GM11168 (cell line): Measurements from ENCODE around the gene MRPL52.

Experiments used
- in situ Hi-C: fragments of 300-500 bp; cut with MboI; formaldehyde crosslinking; loops from one replicate; pipeline ENCODE4 v1.12.0; 2022; ENCODE audit warnings: low sequenced_read_pairs; ENCODE audit not compliant: unreplicated experiment

MRPL52 gene

DNA sequence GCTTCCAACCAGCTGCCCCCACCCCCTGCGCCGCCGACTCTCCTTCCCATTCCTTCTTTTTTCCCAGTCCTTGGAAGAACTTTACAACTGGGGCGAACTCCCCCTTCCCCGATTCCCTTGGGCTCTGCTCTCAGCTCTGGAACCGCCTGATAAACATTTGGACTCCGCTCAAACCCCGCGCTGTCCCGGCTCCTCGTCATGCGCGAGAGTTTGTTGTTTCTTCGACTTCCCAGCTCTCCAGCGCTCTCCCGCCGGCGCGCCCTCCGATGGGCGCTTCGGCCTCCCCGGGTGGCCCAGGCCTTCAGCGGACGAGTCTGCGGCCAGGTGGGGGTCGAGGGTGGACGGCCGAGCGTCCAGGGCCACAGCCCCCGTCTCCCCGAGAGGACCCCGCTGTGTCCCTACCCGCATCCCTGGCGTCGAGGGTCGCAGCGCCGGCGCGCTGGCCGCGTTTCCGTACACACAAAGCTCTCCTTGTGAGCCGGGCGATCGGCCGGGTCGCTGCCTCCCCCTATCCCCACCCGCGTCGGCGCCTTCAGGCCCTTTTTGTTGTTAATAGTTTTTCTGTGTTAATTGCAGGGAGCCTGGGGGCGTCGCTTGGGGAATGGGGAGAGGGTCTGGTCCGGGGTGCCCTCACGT lies 7.5 kb downstream of the MRPL52 start:
- in situ Hi-C loops: no loop called here

DNA sequence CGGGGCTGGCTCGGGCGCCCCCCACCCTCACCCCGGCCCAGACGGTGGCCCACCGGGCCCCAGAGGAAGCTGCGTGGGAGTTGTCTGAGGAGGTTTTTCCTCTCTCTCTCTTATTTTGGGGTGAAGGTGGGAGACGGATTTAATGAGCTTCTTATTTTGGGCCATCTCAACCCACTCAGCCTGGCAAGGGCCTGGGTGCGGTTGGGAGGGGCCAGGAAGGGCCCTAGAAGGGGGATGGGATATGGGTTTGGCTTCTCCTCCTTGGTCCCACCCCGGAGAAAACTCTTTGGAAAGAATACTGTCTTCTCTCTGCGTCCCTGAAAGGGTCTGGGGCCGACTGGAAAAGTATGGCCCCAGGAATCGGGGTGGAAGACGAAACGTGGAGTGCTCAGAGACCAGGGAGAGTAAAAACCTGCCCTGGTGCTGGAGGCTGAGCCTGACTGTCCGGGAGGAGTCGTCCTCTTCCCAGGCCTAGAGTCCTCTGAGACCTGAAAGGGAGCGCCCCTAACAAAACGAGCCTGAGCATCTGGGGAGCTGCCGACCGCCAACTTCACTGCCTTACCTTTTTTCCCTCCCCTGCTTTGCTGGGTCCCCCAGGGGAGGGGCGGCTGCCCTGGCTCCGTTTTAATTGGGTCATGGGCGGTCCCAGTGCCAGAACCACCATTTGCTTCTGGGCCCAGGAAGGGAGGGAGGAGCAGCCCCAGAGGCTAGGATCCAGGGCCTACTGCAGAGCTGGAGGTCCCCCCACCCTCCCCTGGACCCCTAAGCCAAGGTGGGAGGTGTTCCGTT lies 8.3 kb downstream of the MRPL52 start:
- in situ Hi-C loops: no loop called here

- in situ Hi-C loops: no loop called here
These were observed 8.9 kb downstream of the MRPL52 start for GRCh38 chr14:22838631-22839041.

GRCh38 chr14:22839159-22839779 lies 9.6 kb downstream of the MRPL52 start:
- in situ Hi-C loops: no loop called here

DNA sequence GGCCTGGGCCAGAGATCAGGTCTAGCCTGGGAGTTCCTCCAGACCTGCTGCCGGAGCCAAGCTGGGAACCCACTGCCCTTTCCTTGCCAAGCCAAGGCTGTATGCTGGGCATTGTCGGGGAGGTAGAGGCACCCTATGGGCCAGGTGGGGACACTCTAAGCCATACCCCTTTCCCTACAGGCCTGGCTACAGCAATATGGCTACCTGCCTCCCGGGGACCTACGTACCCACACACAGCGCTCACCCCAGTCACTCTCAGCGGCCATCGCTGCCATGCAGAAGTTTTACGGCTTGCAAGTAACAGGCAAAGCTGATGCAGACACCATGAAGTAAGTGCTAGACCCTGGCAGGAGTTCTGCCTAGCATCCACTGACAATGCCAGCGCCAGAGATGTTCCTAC lies 11.6 kb downstream of the MRPL52 start:
- in situ Hi-C loops: loop anchor here (10.0 kb wide), 1 partner anchor 267 kb away; no protein-coding TSS in a partner anchor

DNA sequence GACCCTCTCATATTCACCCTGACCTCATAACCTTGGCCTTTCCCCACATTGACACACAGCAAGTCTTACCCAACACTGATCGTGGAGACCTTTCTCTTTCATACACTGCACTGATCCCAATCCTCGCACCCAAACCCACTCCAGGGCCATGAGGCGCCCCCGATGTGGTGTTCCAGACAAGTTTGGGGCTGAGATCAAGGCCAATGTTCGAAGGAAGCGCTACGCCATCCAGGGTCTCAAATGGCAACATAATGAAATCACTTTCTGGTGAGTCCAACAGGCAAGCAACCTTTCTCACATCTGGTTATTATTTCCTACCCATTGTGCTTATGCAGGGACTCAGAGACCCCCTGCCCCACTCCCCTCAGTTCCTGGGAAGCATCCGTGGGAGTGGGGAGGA lies 12.1 kb downstream of the MRPL52 start:
- in situ Hi-C loops: loop anchor here (10.0 kb wide), 1 partner anchor 267 kb away; no protein-coding TSS in a partner anchor

GRCh38 chr14:22842211-22843122 lies 12.8 kb downstream of the MRPL52 start:
- in situ Hi-C loops: loop anchor here (10.0 kb wide), 1 partner anchor 268 kb away; no protein-coding TSS in a partner anchor

DNA sequence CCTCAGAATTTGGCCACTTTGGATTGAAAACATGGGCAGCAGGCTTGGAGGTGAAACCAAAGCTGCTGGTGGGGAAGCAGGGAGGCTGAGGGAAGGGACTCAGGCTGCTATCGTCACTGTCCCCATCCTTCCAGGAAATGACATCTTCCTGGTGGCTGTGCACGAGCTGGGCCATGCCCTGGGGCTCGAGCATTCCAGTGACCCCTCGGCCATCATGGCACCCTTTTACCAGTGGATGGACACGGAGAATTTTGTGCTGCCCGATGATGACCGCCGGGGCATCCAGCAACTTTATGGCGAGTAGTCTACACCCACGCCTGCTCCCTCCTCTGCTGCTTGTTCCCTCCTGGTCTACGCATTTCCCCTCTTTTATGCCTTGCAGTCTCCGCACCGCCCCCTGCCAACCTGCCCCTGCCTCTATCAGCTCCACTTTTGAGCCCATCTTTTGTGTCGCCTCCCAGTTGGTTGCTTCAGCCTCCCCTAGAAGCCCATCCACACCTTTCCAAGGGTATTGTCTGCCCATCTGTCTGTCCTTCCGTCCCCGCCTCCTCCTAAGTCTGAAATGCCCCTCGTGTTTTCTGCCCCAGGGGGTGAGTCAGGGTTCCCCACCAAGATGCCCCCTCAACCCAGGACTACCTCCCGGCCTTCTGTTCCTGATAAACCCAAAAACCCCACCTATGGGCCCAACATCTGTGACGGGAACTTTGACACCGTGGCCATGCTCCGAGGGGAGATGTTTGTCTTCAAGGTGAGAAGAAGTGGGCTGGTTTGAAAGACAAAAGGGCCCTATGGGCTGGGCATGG lies 13.6 kb downstream of the MRPL52 start:
- in situ Hi-C loops: loop anchor here (10.0 kb wide), 1 partner anchor 269 kb away; no protein-coding TSS in a partner anchor

GRCh38 chr14:22844221-22845102 lies 14.8 kb downstream of the MRPL52 start:
- in situ Hi-C loops: loop anchor here (10.0 kb wide), 1 partner anchor 270 kb away; no protein-coding TSS in a partner anchor

GRCh38 chr14:22845103-22845394 lies 15.4 kb downstream of the MRPL52 start:
- in situ Hi-C loops: loop anchor here (10.0 kb wide), 1 partner anchor 270 kb away; no protein-coding TSS in a partner anchor

DNA sequence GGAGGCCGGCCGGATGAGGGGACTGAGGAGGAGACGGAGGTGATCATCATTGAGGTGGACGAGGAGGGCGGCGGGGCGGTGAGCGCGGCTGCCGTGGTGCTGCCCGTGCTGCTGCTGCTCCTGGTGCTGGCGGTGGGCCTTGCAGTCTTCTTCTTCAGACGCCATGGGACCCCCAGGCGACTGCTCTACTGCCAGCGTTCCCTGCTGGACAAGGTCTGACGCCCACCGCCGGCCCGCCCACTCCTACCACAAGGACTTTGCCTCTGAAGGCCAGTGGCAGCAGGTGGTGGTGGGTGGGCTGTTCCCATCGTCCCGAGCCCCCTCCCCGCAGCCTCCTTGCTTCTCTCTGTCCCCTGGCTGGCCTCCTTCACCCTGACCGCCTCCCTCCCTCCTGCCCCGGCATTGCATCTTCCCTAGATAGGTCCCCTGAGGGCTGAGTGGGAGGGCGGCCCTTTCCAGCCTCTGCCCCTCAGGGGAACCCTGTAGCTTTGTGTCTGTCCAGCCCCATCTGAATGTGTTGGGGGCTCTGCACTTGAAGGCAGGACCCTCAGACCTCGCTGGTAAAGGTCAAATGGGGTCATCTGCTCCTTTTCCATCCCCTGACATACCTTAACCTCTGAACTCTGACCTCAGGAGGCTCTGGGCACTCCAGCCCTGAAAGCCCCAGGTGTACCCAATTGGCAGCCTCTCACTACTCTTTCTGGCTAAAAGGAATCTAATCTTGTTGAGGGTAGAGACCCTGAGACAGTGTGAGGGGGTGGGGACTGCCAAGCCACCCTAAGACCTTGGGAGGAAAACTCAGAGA lies 16.3 kb downstream of the MRPL52 start:
- in situ Hi-C loops: loop anchor here (10.0 kb wide), 1 partner anchor 271 kb away; no protein-coding TSS in a partner anchor

- in situ Hi-C loops: loop anchor here (10.0 kb wide), 1 partner anchor 272 kb away; no protein-coding TSS in a partner anchor
These were observed 17.2 kb downstream of the MRPL52 start for GRCh38 chr14:22846811-22847307.

DNA sequence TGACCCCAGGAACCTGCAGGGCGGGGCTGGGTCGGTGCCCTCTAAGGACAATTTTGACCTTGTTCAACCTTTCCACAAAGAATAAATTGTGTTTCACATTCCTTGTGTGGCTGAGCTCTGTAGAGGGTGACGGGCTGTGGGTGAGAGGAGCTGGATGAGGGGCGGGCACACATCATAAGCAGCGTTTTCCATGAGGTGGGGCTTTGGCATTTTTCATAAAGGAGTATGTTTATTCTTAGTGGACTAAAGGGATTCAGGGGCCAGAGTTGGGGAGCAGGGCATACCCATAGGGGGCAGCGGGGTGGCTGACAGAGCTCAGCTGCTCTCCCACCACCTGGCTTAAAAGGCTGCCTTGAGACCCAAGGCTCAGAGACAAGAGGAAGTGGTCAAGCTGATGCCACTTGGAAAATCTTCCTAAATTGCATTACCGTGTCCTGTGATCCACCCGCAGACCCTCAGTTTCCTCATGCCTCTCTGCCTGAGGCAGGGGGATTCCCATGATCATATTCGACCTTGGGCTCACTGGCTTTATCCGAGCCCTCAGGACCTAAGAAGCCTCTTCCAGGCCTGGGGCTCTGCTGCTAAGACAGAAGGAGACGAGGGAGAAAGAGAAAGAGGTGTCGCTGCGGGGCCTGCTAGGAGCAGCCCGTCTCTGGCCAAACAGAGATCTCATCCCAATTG lies 18.1 kb downstream of the MRPL52 start:
- in situ Hi-C loops: loop anchor here (10.0 kb wide), 1 partner anchor 273 kb away; no protein-coding TSS in a partner anchor

DNA sequence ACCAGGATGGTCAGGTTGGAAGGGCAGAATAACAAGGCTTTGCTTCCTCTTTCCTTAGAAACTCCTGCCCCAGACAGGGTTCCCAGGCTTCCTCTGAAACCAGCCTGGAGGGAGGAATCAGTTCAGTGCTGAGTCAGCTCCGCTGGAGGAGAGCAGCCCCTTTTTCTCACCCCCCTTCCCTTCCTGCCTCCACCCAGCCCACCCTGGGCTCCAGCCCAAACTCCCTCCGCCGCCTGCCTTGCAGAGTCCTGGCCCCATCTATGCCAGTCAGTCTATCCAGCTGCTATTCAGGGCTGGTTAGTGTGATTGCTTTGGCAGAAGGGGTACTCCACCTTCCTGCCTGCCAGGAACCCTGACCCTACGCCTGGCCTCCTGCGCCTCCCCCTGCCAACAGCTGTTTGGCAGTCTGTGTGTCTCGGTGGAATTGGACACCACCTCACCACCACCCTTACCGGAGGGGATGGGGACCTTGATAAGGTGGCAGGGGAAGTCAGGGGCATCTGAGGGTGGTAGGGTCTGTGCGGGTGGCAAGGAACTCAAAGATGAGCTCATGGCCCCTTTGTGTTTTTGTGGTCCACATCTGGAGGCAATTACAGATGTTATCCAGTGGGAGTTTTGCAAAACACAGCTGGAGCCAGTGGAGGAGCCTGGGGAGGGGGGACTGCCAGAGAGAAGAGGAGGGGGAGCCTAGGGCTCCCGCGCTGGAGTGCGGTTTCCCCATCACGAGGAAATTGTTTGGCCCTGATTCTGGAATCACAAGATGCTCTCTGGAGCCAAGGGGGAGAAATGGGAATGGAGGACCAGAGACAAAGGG lies 18.9 kb downstream of the MRPL52 start:
- in situ Hi-C loops: loop anchor here (10.0 kb wide), 1 partner anchor 274 kb away; no protein-coding TSS in a partner anchor

DNA sequence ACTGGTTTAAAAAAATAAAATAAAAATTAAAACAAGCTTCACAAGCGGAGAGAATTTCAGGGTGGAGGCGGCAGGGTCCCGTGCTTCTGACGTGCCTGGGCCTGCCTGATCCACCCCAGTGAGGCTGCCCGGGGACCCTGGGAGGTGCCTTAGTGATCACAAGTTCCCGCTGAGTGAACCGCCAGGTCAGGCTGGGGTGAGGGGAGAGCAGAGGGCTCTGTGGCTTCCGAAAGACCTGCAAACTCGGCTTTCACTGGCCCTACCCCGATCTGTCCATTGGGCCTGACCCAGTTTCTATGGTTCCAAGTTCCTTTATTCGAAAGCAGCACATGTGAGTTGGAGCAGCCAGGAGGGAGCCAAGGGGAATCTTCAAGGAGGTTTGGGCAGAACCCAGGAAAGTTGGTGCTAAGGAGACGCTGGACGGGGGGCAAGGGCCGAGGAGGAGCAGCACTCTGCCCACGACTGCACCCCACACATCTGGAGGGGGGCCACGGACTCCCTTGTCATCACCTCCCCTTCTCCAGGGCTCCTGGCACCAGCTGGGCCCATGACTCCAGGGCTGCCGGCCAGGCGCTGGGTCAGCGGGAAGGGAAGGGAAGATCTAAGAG lies 19.6 kb downstream of the MRPL52 start:
- in situ Hi-C loops: loop anchor here (10.0 kb wide), 1 partner anchor 275 kb away; no protein-coding TSS in a partner anchor
